Thoracic aorta (tissue), 2 donors: ENCODE data around the gene IL21R. TPM values are rescaled to one million over a fixed set of nuclear protein-coding genes. Genes with fewer than 3 reads are reported as not detected.
A peak's percentile ranks its signal among the peaks of the same experiment; 100 is the strongest.

ENCODE experiments used
- ATAC-seq: fragments of 150-250 bp; one replicate; pipeline ENCODE4 v1.8.0; 2017; ENCODE audit warnings: low read depth; ENCODE audit not compliant: insufficient number of reproducible peaks, low FRiP score
- DNase-seq: peaks from one replicate; pipeline ENCODE4 v3.0.0-alpha.2; 2020; ENCODE audit warnings: low spot score
- H3K27ac ChIP-seq, 2 donors: fragments of 200-600 bp; sonication (generic); 1 replicate in 1 of 2; 2 replicates in 1 of 2; pipeline ENCODE4 v1.5.1; 2016; ENCODE audit warnings: mild to moderate bottlenecking in 2 of 2, moderate library complexity in 2 of 2
- H3K27me3 ChIP-seq: fragments of 200-600 bp; sonication (generic); replicated peaks from 2 replicates; pipeline ENCODE4 v1.6.0; 2016; ENCODE audit warnings: mild to moderate bottlenecking; ENCODE audit not compliant: insufficient read depth
- H3K36me3 ChIP-seq: fragments of 200-600 bp; sonication (generic); one replicate; pipeline ENCODE4 v1.5.1; 2016
- H3K4me1 ChIP-seq, 2 donors: fragments of 200-600 bp; sonication (generic); 1 replicate in 1 of 2; 2 replicates in 1 of 2; pipeline versions ENCODE4 v1.5.1 to v1.6.0; 2016; ENCODE audit warnings: low read depth in 2 of 2, mild to moderate bottlenecking in 1 of 2; ENCODE audit not compliant: control insufficient read depth in 1 of 2
- H3K4me3 ChIP-seq: fragments of 200-600 bp; sonication (generic); 2 replicates; pipeline ENCODE4 v1.5.1; 2016; ENCODE audit warnings: mild to moderate bottlenecking
- H3K9me3 ChIP-seq: fragments of 200-600 bp; sonication (generic); 2 replicates; pipeline ENCODE4 v1.5.1; 2016
- CTCF ChIP-seq: fragments of 200-600 bp; sonication (generic); IDR thresholded peaks from one replicate; pipeline ENCODE4 v1.5.1; 2019; ENCODE audit warnings: antibody characterized with exemption
- total RNA-seq, 2 donors: library from RNA; depleted of rRNA; stranded (reverse); fragments of >200 nt; gene quantifications; one replicate each; pipeline versions ENCODE4 v1.1.0 to v1.2.3, GENCODE V29; 2016

The IL21R gene
- total RNA-seq, 2 donors from 2014 or later = 0.14 to 1.8 TPM

- peak; percentile 30 for TF ChIP-seq CTCF
- H3K4me3 ChIP-seq = peak overlapping the region; percentile 28
Observed at GRCh38 chr16:27374804-27375425, 27.1 kb upstream of the IL21R start.

GRCh38 chr16:27377666-27378485, 24.1 kb upstream of the IL21R start:
- ATAC-seq (no peak), DNase-seq (no peak)
- Histone ChIP-seq H3K4me1 (peaks cover 0 to 4% of the 10 kb centered on the region in 2 donors), H3K9me3 (no peaks in the 10 kb centered on the region), H3K4me3 (no peak overlapping the region), H3K27me3 (no peaks in the 10 kb centered on the region), H3K27ac (no peak overlapping the region), H3K36me3 (no peaks in the 10 kb centered on the region)
- TF ChIP-seq CTCF = no peak

More at GRCh38 chr16:27374804-27375425, 27.1 kb upstream of the IL21R start:
- Histone ChIP-seq H3K36me3 (no peaks in the 10 kb centered on the region), H3K27ac (peak overlapping the region in 1 of 2 donors; percentile 9), H3K4me1 (peaks cover 0 to 4% of the 10 kb centered on the region in 2 donors), H3K9me3 (no peaks in the 10 kb centered on the region), H3K27me3 (no peaks in the 10 kb centered on the region)
- DNase-seq (peak; percentile 36), ATAC-seq (peak; percentile 59)

DNA sequence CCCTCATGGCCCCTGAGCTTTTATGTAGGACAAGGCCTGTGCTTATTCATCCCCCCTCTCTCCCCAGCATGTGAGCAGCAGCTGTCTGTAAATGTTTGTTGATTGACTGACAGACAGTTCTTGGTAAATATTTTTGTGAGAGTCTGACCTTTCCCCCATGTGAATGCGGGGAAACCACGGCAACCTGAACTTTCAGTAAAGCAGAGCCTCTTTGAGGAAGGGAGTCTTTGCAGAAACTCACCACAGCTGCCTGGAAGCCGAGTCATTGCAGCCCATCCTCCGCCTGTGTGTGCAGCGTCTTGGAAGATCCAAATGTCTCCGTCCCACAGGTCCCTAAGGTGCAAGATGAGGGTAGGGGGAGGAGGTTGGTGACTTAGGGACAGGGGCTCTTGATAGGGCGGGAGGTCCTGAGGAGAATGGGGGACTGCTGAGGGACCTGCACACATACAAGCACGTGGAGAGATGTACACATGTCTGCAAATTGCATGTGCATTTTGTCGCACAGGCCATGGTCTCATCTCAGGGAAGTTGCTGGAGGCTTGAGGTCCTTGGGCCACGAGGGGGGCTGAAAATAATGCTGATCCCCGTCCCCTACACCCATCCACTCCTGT, 23.0 kb upstream of the IL21R start:
- H3K27ac ChIP-seq = no peak overlapping the region
- no peaks in the 10 kb centered on the region for H3K36me3 ChIP-seq
- no peaks in the 10 kb centered on the region for H3K9me3 ChIP-seq
- no peak for TF ChIP-seq CTCF
- H3K4me1 ChIP-seq = peaks cover 0 to 4% of the 10 kb centered on the region in 2 donors
- DNase-seq (no peak), ATAC-seq (no peak)
- H3K27me3 ChIP-seq = no peaks in the 10 kb centered on the region
- H3K4me3 ChIP-seq = no peak overlapping the region

DNA sequence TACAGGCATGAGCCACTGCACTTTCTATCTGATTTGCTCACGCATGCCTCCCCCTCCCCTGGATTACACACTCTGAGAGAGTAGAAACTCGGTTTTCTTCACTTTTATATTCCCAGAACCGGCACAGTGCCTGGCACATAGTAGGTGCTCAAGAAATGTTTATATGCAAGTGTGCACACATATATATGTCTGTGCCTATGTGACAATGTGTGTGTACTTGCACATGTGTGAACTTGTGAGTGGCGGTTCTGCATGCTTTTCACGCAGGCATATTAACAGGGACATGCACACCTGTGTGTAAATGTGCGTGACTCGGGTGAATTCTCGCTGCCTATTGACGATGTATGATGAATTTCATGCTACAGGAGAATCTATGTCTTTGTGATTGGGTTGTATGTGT, 22.1 kb upstream of the IL21R start:
- no peak for DNase-seq
- no peaks in the 10 kb centered on the region for H3K9me3 ChIP-seq
- H3K36me3 ChIP-seq = no peaks in the 10 kb centered on the region
- no peak overlapping the region for H3K4me3 ChIP-seq
- peaks cover 0 to 4% of the 10 kb centered on the region in 2 donors for H3K4me1 ChIP-seq
- no peak for ATAC-seq
- no peak overlapping the region for H3K27ac ChIP-seq
- no peaks in the 10 kb centered on the region for H3K27me3 ChIP-seq
- no peak for TF ChIP-seq CTCF

DNA sequence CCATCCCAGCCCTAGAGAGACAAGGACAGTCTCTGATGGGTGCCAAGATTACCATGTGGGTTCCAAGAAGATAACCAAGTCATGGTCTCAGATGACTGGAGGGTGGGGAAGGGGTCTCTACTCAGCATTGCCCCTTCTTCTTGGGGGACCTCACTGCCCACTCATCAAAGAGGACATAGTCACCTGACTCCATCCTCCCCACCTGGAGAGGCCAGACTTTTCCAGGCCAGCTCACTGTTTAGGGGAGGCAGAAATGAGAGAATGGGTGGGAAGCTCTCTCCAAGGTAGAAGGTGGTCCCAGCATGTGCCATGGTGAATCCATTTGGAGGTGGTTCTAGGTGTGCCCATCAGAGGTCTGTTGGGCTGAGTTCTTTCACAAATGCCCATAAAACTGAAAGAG, 20.7 kb upstream of the IL21R start:
- H3K36me3 ChIP-seq = no peaks in the 10 kb centered on the region
- H3K4me3 ChIP-seq = no peak overlapping the region
- no peak for TF ChIP-seq CTCF
- H3K9me3 ChIP-seq = no peaks in the 10 kb centered on the region
- no peak overlapping the region for H3K27ac ChIP-seq
- no peaks in the 10 kb centered on the region for H3K4me1 ChIP-seq
- H3K27me3 ChIP-seq = no peaks in the 10 kb centered on the region
- no peak for DNase-seq
- no peak for ATAC-seq
